GM13977 (cell line): ENCODE results near the gene KDR.

Experiments used
- DNase-seq: peaks from one replicate; pipeline ENCODE4 v3.0.0; 2012; ENCODE audit warnings: low spot score
- in situ Hi-C: fragments of 300-500 bp; cut with MboI; formaldehyde crosslinking; loops from one replicate; pipeline ENCODE4 v1.12.0; 2022; ENCODE audit warnings: low sequenced_read_pairs, low pct_unique_long_range_greater_than_20kb, mixed read lengths, inconsistent platforms; ENCODE audit not compliant: unreplicated experiment
- TF ChIP-seq, protein P1 (sequence below): IDR thresholded peaks from 2 replicates; pipeline ENCODE4 v1.5.1; 2012; ENCODE audit warnings: mild to moderate bottlenecking, control low read depth; ENCODE audit not compliant: insufficient read depth; ENCODE audit errors: extremely low read depth, missing control alignments

KDR gene

DNA sequence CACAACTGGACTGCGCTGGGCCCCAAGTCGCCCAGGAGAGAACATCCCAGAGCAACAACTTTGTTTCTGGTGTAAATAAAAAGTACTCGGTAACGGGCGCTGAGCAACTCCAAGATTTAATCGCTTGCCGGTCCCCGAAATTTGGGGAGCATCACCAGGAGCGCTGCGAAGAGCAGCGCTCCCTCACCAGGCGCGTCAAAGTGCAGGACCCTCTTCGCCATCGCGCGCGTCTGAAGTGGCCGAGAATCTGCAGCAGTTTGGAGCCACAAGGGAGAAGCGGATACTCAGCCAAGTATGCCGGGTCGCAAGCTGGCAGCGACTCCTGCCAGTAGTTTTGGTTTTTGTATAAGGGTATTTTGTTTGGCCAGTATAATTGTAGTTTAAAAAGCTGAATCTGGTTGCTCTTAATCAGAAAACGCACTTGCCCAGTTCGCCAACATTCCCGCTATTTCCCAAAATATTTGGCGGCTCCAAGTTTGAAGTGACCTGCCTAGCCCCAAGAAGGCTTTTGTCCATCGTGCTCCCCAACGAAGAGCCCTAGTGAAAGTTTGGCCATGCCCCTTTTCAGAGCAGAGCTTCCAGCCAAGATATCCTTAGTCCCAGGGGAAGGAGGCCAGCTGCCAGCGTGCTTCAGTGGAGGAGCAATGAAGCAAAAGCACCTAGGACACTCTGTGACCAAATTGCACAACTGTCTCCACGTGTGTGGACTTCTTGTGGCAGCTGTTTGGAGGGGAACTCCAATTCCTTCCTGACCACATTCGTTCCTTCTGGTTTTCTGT is 557 bp upstream of the KDR start:
- TF ChIP-seq, protein P1, sequence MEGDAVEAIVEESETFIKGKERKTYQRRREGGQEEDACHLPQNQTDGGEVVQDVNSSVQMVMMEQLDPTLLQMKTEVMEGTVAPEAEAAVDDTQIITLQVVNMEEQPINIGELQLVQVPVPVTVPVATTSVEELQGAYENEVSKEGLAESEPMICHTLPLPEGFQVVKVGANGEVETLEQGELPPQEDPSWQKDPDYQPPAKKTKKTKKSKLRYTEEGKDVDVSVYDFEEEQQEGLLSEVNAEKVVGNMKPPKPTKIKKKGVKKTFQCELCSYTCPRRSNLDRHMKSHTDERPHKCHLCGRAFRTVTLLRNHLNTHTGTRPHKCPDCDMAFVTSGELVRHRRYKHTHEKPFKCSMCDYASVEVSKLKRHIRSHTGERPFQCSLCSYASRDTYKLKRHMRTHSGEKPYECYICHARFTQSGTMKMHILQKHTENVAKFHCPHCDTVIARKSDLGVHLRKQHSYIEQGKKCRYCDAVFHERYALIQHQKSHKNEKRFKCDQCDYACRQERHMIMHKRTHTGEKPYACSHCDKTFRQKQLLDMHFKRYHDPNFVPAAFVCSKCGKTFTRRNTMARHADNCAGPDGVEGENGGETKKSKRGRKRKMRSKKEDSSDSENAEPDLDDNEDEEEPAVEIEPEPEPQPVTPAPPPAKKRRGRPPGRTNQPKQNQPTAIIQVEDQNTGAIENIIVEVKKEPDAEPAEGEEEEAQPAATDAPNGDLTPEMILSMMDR, result no peak
- in situ Hi-C loops, result no loop called here
- no peak for DNase-seq

DNA sequence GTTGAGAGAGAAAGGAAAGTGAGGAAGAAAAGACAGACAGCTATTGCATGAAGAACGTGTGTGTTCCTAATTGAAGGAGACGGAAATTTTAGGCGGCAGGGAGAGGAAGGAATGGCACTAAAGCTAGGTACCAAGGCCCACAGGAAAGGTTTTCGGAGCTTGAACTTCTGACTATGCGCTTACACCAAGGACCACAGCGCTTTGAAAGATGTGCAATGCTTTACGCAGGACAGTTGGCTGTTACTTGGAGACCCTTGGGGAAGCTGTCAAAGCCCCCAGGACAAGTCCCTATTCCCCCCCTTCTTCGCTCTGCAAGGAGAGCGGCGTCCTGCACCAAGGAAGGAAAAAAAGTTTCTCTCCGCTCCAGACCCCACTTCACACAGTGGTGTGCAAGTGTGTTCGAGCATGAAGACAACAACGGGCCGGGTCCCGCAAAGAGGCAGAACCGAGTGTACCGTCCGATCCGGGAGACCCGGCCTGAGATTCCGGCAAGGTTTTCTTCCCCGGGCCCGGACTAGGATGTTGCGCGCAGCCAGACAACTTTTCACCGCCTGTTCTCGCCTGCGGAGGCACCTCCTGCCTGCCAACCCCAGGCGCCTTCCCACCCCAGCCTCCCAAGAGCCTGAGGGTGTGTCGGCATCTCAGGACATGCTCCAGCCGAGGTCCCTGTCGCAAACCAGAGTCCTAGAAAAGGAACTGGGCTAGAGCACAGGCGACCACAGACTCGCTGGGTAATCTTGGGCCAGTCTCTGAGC is 896 bp downstream of the KDR start:
- TF ChIP-seq, protein P1, result no peak
- in situ Hi-C loops, result no loop called here
- no peak for DNase-seq

DNA sequence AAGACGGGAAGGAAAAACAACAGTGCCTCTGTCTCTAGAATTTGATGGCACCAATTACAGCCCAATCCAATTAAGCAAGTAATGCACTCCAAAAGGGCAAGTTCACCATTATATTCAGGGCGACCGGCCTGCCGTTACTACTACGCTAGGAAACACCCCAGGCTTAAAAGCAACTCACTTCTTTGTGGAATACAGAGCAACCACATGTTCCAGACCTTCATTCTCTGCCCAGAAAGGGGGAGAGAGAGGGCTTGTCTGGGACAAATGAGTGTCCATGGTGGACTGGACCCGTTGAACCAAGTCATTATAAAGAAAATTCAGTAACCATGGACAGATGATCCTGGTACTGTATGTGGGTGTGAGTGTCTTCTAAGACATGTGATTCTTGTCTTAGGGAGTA is 1.6 kb downstream of the KDR start:
- TF ChIP-seq, protein P1, result no peak
- no peak for DNase-seq
- in situ Hi-C loops, result no loop called here

DNA sequence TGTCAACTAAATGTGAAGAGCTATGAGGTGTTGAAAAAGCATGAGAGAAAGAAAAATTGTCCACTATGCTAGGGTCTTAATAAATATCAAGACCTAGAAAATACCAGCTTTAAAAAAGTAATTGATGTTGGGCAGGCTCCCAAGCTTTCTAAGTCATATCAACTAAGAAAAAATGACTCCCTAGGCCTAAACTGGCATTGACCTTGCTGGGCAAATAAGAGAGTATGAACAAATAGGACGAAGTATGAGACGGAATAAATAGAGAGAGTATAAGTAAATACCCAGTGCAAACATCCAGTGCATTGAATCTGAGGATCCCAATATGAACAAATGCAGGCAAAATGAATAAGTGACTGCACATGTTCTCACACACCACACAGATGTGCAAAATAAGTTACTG is 3.2 kb downstream of the KDR start:
- TF ChIP-seq, protein P1, result no peak
- in situ Hi-C loops, result no loop called here
- DNase-seq, result no peak

DNA sequence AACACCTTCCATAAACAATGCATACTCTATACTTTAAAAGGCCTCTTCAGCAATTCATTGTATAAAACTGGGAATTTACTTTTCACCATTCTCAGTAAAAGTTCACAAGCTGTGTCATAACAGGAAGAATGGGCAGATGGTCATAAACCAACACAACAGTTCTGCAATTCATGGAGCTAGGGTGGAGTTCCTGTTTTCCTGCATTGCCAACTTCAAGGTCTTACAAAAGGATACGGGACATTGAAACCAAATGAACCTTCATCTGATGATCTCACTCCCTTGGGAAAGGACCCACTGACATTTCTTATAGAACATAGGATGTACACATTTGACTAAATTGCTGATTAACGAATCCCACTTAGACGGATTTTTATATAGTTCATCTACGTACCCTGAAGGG is 4.1 kb downstream of the KDR start:
- DNase-seq, result no peak
- in situ Hi-C loops, result no loop called here
- TF ChIP-seq, protein P1, result no peak

DNA sequence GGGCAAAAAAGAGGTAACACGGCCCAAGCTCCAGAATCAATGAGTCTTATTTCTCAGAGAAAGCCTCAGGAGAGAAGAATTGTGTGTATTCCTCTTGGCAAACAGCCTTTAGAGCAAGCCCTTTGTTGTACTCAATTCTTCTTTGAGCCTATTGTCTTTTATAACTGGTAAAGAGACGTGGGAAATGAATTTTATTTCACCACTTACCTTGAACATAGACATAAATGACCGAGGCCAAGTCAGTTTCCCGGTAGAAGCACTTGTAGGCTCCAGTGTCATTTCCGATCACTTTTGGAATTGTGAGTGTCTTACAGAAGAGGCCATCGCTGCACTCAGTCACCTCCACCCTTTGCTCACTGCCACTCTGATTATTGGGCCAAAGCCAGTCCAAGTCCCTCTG is 7.0 kb downstream of the KDR start:
- TF ChIP-seq, protein P1, result no peak
- in situ Hi-C loops, result no loop called here
- DNase-seq, result no peak
